Uterus (tissue), 4 donors: ENCODE results near the gene RPS19BP1. TPM values are rescaled to one million over a fixed set of nuclear protein-coding genes. Genes with fewer than 3 reads are reported as not detected.
"Not testable (repeated sequence)": the region's sequence is repeated elsewhere in the genome, so short reads cannot be mapped to it uniquely, and the experiment has no call there.

Experiments used
- DNase-seq, 2 donors: peaks; one replicate each; pipeline ENCODE4 v3.0.0-alpha.2; 2019 to 2020
- H3K27ac ChIP-seq, 2 donors: fragments of 200-600 bp; sonication (generic); 1 replicate in 1 of 2; 2 replicates in 1 of 2; pipeline ENCODE4 v1.5.1; 2016 to 2018
- H3K27me3 ChIP-seq, 2 donors: fragments of 200-600 bp; sonication (generic); one replicate each; pipeline ENCODE4 v1.5.1; 2018 to 2019; ENCODE audit warnings: control low read depth in 1 of 2
- H3K36me3 ChIP-seq, 2 donors: fragments of 200-600 bp; sonication (generic); one replicate each; pipeline ENCODE4 v1.5.1; 2019; ENCODE audit warnings: control low read depth in 1 of 2
- H3K4me1 ChIP-seq, 2 donors: fragments of 200-600 bp; sonication (generic); one replicate each; pipeline ENCODE4 v1.5.1; 2018 to 2019; ENCODE audit warnings: control low read depth in 1 of 2
- H3K4me3 ChIP-seq, 2 donors: fragments of 200-600 bp; sonication (generic); 1 replicate in 1 of 2; 2 replicates in 1 of 2; pipeline ENCODE4 v1.5.1; 2018 to 2019; ENCODE audit warnings: mild to moderate bottlenecking in 1 of 2
- H3K9me3 ChIP-seq, 2 donors: fragments of 200-600 bp; sonication (generic); one replicate each; pipeline ENCODE4 v1.5.1; 2019; ENCODE audit warnings: control low read depth in 1 of 2
- CTCF ChIP-seq, 4 experiments: fragments of 200-600 bp in 2 of 4; fragments of 450-650 bp in 2 of 4; sonication (generic) in 2 of 4; IDR thresholded peaks; one replicate each; pipeline ENCODE4 v1.5.1; 2016 to 2019; ENCODE audit warnings: antibody characterized with exemption in 4 of 4, mild to moderate bottlenecking in 2 of 4, moderate library complexity in 1 of 4
- POLR2A ChIP-seq, 2 donors: fragments of 450-650 bp; IDR thresholded peaks; one replicate each; pipeline ENCODE4 v1.6.1; 2016; ENCODE audit warnings: antibody characterized with exemption in 2 of 2, mild to moderate bottlenecking in 1 of 2, moderate library complexity in 1 of 2
- intact Hi-C: fragments of 100-400 bp; cut with DNase I; formaldehyde crosslinking; loops from one replicate; pipeline ENCODE4 v1.15.1; 2023; ENCODE audit warnings: low total_unique reads
- total RNA-seq, 4 donors: library from RNA; depleted of rRNA in 3 of 4; stranded (reverse); fragments of >200 nt in 3 of 4; gene quantifications; one replicate each; pipeline versions ENCODE4 v1.1.0 to v1.2.4, GENCODE V29; 2014 to 2023
- donor health status: DM: yes; HTN: yes; CAD: no.

The RPS19BP1 gene
- total RNA-seq, 4 donors from 2014 or later: 24.5 to 125 (median 50.7) TPM

DNA sequence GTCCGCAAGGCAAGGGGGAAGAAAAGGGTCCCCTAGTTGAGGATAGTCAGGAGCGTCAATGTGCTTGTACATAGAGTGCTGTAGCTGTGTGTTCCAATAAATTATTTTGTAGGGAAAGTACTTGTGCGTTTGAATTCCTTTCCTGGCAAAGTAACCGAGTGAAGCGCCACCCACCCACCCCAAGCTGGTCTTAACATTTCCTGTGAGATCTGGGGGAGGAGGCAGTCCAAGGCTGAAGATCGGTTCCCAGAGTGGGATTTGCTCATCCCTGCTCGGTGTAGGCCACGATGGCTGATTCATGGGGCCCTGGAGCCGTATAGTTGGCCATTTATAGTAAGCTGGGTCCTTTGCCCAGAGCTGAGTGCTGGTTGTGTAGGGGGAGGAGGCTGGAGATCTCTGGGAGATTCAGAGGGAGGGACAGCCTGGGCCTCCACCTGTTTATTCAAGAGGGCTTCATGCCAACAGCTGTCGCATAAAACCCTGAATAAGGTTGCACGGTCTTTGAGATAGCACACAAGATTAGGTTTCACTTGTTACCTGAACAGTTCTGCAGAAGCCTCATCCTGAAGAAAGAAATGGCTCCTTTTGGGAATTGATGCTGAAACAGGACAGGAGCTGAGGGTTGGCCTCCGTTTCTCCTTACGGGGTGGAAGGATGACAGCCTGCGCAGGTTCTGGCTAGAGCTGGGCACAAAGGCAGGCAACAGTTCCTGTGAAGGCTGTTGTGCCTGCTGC, 9.8 kb downstream of the RPS19BP1 start:
- intact Hi-C loops: no loop called here
- H3K36me3 ChIP-seq: no peaks in the 10 kb centered on the region
- H3K4me3 ChIP-seq: peak overlapping the region; percentile 94 to 100
- peaks cover 9 to 33% of the 10 kb centered on the region in 2 donors for H3K4me1 ChIP-seq
- no peaks in the 10 kb centered on the region for H3K9me3 ChIP-seq
- peak overlapping the region; percentile 98 to 99 for H3K27ac ChIP-seq
- TF ChIP-seq POLR2A (IDR thresholded peaks at IDR 0.05): no peak
- DNase-seq: peak in 1 of 2 donors; percentile 62
- H3K27me3 ChIP-seq: no peaks in the 10 kb centered on the region

DNA sequence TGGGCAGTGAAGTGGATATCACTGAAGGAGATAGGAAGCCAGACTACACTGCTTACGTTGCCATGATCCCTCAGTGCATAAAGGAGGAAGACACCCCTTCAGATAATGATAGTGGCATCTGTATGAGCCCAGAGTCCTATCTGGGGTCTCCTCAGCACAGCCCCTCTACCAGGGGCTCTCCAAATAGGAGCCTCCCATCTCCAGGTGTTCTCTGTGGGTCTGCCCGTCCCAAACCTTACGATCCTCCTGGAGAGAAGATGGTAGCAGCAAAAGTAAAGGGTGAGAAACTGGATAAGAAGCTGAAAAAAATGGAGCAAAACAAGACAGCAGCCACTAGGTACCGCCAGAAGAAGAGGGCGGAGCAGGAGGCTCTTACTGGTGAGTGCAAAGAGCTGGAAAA, 10.5 kb downstream of the RPS19BP1 start:
- H3K9me3 ChIP-seq, DNase-seq, intact Hi-C loops, H3K36me3 ChIP-seq, H3K27me3 ChIP-seq: not testable (repeated sequence)
- Histone ChIP-seq H3K4me1 (peaks cover 9 to 33% of the 10 kb centered on the region in 2 donors), H3K27ac (peak overlapping the region; percentile 98 to 99), H3K4me3 (peak overlapping the region; percentile 94 to 100)

DNA sequence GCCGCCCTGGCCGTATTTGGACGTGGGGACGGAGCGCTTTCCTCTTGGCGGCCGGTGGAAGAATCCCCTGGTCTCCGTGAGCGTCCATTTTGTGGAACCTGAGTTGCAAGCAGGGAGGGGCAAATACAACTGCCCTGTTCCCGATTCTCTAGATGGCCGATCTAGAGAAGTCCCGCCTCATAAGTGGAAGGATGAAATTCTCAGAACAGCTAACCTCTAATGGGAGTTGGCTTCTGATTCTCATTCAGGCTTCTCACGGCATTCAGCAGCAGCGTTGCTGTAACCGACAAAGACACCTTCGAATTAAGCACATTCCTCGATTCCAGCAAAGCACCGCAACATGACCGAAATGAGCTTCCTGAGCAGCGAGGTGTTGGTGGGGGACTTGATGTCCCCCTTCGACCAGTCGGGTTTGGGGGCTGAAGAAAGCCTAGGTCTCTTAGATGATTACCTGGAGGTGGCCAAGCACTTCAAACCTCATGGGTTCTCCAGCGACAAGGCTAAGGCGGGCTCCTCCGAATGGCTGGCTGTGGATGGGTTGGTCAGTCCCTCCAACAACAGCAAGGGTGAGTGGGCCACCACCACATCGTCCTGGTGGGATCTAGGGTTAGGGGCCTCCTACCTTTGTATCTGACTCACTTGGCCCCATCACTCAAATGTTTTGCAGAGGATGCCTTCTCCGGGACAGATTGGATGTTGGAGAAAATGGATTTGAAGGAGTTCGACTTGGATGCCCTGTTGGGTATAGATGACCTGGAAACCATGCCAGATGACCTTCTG, 11.3 kb downstream of the RPS19BP1 start:
- intact Hi-C loops, H3K27me3 ChIP-seq, H3K36me3 ChIP-seq, H3K9me3 ChIP-seq: not testable (repeated sequence)
- Histone ChIP-seq H3K4me3 (peak overlapping the region; percentile 94 to 100), H3K4me1 (peaks cover 9 to 33% of the 10 kb centered on the region in 2 donors), H3K27ac (peak overlapping the region; percentile 98 to 99)
- peak in 1 of 2 donors; percentile 85 for DNase-seq

- peak within 1 kb of the TSS; percentile 94 to 100 for H3K4me3 ChIP-seq
- peak in 1 of 4 experiments; percentile 19 for TF ChIP-seq CTCF (IDR thresholded peaks at IDR 0.05)
- TF ChIP-seq POLR2A (IDR thresholded peaks at IDR 0.05): peak; percentile 83 to 97
- intact Hi-C loops: no loop called here
- H3K36me3 ChIP-seq: no peaks in the 10 kb centered on the region
- peak within 1 kb of the TSS; percentile 98 to 99 for H3K27ac ChIP-seq
- no peaks in the 10 kb centered on the region for H3K9me3 ChIP-seq
- peak; percentile 90 to 93 for DNase-seq
- H3K4me1 ChIP-seq: peaks cover 9 to 33% of the 10 kb centered on the region in 2 donors
- no peaks in the 10 kb centered on the region for H3K27me3 ChIP-seq
Measured at GRCh38 chr22:39520226-39521105, 12.1 kb downstream of the RPS19BP1 start, which contains the start of gene ATF4. Gene ATF4, plus strand, starts transcription at chr22:39520562. Its CDS starts 884 bp downstream, at chr22:39521446.

- Histone ChIP-seq H3K27me3 (no peaks in the 10 kb centered on the region), H3K9me3 (no peaks in the 10 kb centered on the region), H3K4me3 (peak overlapping the region; percentile 94 to 100), H3K36me3 (no peaks in the 10 kb centered on the region), H3K4me1 (peaks cover 9 to 28% of the 10 kb centered on the region in 2 donors), H3K27ac (peak overlapping the region; percentile 98 to 99)
- DNase-seq: peak; percentile 97 to 99
- TF ChIP-seq CTCF (IDR thresholded peaks at IDR 0.05) (peak; percentile 43 to 45 (median 43)), POLR2A (IDR thresholded peaks at IDR 0.05) (peak; percentile 71 to 72)
- intact Hi-C loops: loop anchor here (10.0 kb wide), 1 partner anchor 345 kb away; no protein-coding TSS in a partner anchor
Measured at GRCh38 chr22:39519681-39520225, 12.8 kb downstream of the RPS19BP1 start.
